ENCODE measurements around the gene MUSTN1. TPM values are rescaled to one million over a fixed set of nuclear protein-coding genes. Genes with fewer than 3 reads are reported as not detected.

The MUSTN1 gene
- total RNA-seq, 1 experiment from 2014 or later: not detected

- no peaks in the 10 kb centered on the region for H3K27me3 ChIP-seq (replicated peaks)
- H3K27ac ChIP-seq: no peak overlapping the region
- H3K36me3 ChIP-seq: no peaks in the 10 kb centered on the region
- H3K4me1 ChIP-seq (replicated peaks): no peaks in the 10 kb centered on the region
- no peak for DNase-seq (ENCODE audit: low read depth in 1 of 2, low spot score in 2 of 2)
- H3K4me3 ChIP-seq: no peak overlapping the region
- no peaks in the 10 kb centered on the region for H3K9me3 ChIP-seq (replicated peaks)
Observed at GRCh38 chr3:52787672-52788625, 46.9 kb downstream of the MUSTN1 start.

DNA sequence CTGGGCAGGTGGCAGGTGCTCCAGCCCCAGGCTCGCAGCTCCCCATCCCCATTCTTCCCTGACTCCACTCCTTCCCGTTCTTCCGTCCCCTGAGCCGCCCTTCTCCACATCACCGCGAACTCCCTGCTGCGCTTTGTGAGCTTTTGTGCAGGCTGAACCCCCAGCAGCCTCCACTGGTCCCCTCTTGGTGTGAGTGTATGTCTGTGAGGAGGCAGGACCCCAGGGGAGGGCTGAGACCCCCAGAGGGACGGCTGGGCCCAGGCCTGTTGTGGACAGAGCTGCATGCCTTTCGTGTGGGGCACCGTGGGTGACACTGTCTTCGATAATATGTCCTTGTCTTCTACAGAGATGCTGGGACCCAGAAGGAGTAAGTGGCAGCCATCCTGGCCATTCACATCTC lies 47.6 kb downstream of the MUSTN1 start:
- H3K9me3 ChIP-seq (replicated peaks): no peaks in the 10 kb centered on the region
- no peaks in the 10 kb centered on the region for H3K4me1 ChIP-seq (replicated peaks)
- no peaks in the 10 kb centered on the region for H3K27me3 ChIP-seq (replicated peaks)
- H3K36me3 ChIP-seq: no peaks in the 10 kb centered on the region
- no peak overlapping the region for H3K27ac ChIP-seq
- H3K4me3 ChIP-seq: no peak overlapping the region
- DNase-seq (ENCODE audit: low read depth in 1 of 2, low spot score in 2 of 2): no peak

DNA sequence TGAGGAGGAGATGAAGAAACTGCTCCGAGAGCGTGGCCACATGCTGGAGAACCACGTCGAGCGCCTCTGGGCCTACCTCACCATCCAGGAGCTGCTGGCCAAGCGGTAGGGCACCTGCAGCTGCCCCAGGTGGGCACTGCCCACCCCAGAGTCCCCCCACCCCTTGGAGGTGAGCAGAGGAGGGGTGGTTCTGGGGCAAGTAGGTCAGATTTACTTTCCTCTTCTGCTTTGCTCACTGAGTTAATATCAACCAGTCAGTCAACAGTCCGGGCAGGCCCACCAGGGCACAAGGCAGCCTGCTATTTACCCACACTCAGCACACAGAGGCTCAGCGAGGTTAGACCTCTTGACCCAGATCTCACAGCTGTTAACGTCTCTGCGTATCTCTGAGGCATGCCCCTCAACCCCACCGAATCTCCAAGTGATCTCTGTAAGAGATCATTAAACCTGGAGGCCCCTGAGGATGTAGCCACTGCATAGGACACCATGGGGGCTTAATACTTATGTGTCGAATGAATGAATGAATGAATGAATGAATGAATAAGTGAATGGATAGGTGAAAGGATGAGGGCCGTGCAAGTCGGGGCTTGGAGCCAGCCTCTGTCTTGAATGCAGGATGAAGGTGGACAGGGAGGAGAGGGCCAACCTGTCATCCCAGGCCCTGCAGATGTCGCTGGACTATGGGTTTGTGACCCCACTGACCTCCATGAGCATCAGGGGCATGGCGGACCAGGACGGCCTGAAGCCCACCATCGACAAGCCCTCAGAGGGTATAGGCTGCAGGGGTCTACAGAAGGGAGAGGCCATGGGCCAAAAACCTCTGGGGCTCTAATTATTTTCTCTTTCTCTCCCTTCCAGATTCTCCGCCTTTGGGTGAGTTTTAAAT lies 48.2 kb downstream of the MUSTN1 start:
- H3K36me3 ChIP-seq: no peaks in the 10 kb centered on the region
- no peaks in the 10 kb centered on the region for H3K27me3 ChIP-seq (replicated peaks)
- H3K4me3 ChIP-seq: no peak overlapping the region
- H3K27ac ChIP-seq: no peak overlapping the region
- no peaks in the 10 kb centered on the region for H3K4me1 ChIP-seq (replicated peaks)
- DNase-seq (ENCODE audit: low read depth in 1 of 2, low spot score in 2 of 2): no peak
- H3K9me3 ChIP-seq (replicated peaks): no peaks in the 10 kb centered on the region

DNA sequence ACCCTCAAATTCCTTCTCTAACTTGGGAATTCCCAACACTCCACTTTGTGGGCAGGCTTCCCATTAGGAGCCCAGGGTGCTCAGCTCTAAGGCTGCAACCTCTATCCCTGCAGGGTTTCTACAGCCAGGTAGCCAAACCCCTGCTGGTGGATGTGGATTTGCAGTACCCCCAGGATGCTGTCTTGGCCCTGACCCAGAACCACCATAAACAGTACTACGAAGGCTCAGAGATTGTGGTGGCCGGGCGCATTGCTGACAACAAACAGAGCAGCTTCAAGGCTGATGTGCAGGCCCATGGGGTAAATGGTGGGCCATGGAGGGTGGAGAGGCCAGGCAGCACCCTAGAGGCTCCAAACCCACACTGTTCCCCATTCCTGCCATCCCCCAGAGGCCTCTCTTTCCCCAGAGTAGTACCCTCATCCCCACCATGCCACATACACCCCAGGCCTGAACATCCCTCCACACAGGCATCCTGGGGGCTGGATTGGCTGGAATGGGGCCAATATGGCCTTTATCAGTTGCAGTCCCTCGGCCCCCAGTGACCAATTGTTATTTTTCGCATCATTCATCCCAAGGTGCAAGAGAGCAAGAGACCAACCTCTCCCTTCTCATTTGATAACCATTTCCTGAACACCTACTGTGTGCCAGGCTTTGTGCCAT lies 49.8 kb downstream of the MUSTN1 start:
- Histone ChIP-seq H3K9me3 (replicated peaks) (no peaks in the 10 kb centered on the region), H3K4me3 (no peak overlapping the region), H3K27me3 (replicated peaks) (no peaks in the 10 kb centered on the region), H3K27ac (no peak overlapping the region), H3K4me1 (replicated peaks) (no peaks in the 10 kb centered on the region), H3K36me3 (no peaks in the 10 kb centered on the region)
- DNase-seq (ENCODE audit: low read depth in 1 of 2, low spot score in 2 of 2): no peak

- H3K27ac ChIP-seq: no peak overlapping the region
- no peaks in the 10 kb centered on the region for H3K9me3 ChIP-seq (replicated peaks)
- H3K4me1 ChIP-seq (replicated peaks): no peaks in the 10 kb centered on the region
- H3K27me3 ChIP-seq (replicated peaks): no peaks in the 10 kb centered on the region
- no peak overlapping the region for H3K4me3 ChIP-seq
- no peak for DNase-seq (ENCODE audit: low read depth in 1 of 2, low spot score in 2 of 2)
- no peaks in the 10 kb centered on the region for H3K36me3 ChIP-seq
Observed at GRCh38 chr3:52784021-52784621, 50.7 kb downstream of the MUSTN1 start.

GRCh38 chr3:52783211-52783555 lies 51.6 kb downstream of the MUSTN1 start:
- DNase-seq (ENCODE audit: low read depth in 1 of 2, low spot score in 2 of 2): no peak
- Histone ChIP-seq H3K4me3 (no peak overlapping the region), H3K9me3 (replicated peaks) (no peaks in the 10 kb centered on the region)

More at GRCh38 chr3:52783211-52783555, 51.6 kb downstream of the MUSTN1 start:
- no peaks in the 10 kb centered on the region for H3K27me3 ChIP-seq (replicated peaks)
- no peaks in the 10 kb centered on the region for H3K36me3 ChIP-seq
- no peaks in the 10 kb centered on the region for H3K4me1 ChIP-seq (replicated peaks)
- H3K27ac ChIP-seq: no peak overlapping the region

Other genes with a start within 250 kb of the MUSTN1 start
- 39.3 and 39.6 TPM in 2 replicates for gene PBRM1, start 149.1 kb downstream of the MUSTN1 start, total RNA-seq (2014; rRNA removed; shearing (Covaris generic))
- 92.6 and 134 TPM in 2 replicates for gene GNL3, start 149.0 kb downstream of the MUSTN1 start, total RNA-seq (2014; rRNA removed; shearing (Covaris generic))
- gene GLT8D1, start 129.2 kb downstream of the MUSTN1 start, total RNA-seq (2014; rRNA removed; shearing (Covaris generic)): 50.3 and 59.4 TPM in 2 replicates
- gene SPCS1, start 128.9 kb downstream of the MUSTN1 start, total RNA-seq (2014; rRNA removed; shearing (Covaris generic)): 94.7 and 111 TPM in 2 replicates
- gene NEK4, start 64.1 kb downstream of the MUSTN1 start, total RNA-seq (2014; rRNA removed; shearing (Covaris generic)): 8.3 and 12.6 TPM in 2 replicates
- gene ITIH1, start 57.4 kb downstream of the MUSTN1 start, total RNA-seq (2014; rRNA removed; shearing (Covaris generic)): not detected in 2 replicates
- gene ITIH3, start 40.2 kb downstream of the MUSTN1 start, total RNA-seq (2014; rRNA removed; shearing (Covaris generic)): 4.0 and 8.9 TPM in 2 replicates
- gene ITIH4, start 4.3 kb downstream of the MUSTN1 start, total RNA-seq (2014; rRNA removed; shearing (Covaris generic)): not detected in 2 replicates
- gene STIMATE, start 62.5 kb upstream of the MUSTN1 start, total RNA-seq (2014; rRNA removed; shearing (Covaris generic)): 14.5 and 14.8 TPM in 2 replicates
- 1.9 and 15.1 TPM in 2 replicates for gene SFMBT1, start 211.1 kb upstream of the MUSTN1 start, total RNA-seq (2014; rRNA removed; shearing (Covaris generic))